Esophagus muscularis mucosa (tissue), 3 donors: ENCODE results near the gene TDG.

Source experiments
- POLR2A ChIP-seq: fragments of 450-650 bp; IDR thresholded peaks from one replicate; pipeline ENCODE4 v1.6.1; 2017; ENCODE audit warnings: antibody characterized with exemption, moderate library complexity, mild to moderate bottlenecking, low read depth
- POLR2AphosphoS5 ChIP-seq, 2 donors: sonication (generic); formaldehyde crosslinking; IDR thresholded peaks; one replicate each; pipeline ENCODE4 v1.6.1; 2017; ENCODE audit warnings: antibody characterized with exemption in 2 of 2
- TF ChIP-seq, protein P1 (sequence below), 3 experiments: fragments of 200-600 bp in 2 of 3; fragments of 450-650 bp in 1 of 3; sonication (generic) in 2 of 3; IDR thresholded peaks; one replicate each; pipeline ENCODE4 v1.5.1; 2017 to 2019; ENCODE audit warnings: antibody characterized with exemption in 3 of 3, mild to moderate bottlenecking in 2 of 3, moderate library complexity in 1 of 3

DNA sequence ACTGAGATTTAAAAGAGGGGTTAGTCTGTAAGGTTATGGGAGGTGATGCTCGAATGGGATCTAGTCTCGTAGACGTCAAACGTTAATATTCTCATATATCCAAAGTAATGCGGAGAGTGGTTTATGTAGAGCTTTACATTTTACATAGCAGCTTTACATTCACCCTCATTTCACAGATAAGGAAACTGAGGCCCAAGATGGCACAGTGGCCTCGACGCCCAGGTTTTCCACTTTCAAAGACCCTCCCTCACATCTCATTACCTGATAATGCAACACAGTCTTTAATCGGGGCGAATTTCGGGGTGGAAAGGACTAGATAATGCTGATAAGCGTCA is 450 bp upstream of the TDG start:
- TF ChIP-seq POLR2A (no peak), POLR2AphosphoS5 (IDR thresholded peaks at IDR 0.05) (no peak)
- TF ChIP-seq, protein P1, sequence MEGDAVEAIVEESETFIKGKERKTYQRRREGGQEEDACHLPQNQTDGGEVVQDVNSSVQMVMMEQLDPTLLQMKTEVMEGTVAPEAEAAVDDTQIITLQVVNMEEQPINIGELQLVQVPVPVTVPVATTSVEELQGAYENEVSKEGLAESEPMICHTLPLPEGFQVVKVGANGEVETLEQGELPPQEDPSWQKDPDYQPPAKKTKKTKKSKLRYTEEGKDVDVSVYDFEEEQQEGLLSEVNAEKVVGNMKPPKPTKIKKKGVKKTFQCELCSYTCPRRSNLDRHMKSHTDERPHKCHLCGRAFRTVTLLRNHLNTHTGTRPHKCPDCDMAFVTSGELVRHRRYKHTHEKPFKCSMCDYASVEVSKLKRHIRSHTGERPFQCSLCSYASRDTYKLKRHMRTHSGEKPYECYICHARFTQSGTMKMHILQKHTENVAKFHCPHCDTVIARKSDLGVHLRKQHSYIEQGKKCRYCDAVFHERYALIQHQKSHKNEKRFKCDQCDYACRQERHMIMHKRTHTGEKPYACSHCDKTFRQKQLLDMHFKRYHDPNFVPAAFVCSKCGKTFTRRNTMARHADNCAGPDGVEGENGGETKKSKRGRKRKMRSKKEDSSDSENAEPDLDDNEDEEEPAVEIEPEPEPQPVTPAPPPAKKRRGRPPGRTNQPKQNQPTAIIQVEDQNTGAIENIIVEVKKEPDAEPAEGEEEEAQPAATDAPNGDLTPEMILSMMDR (IDR thresholded peaks at IDR 0.05): no peak
